Epithelial cell of proximal tubule (primary cell): Measurements from ENCODE around the gene ANXA4. TPM values are rescaled to one million over a fixed set of nuclear protein-coding genes. Genes with fewer than 3 reads are reported as not detected.
A peak's percentile ranks its signal among the peaks of the same experiment; 100 is the strongest.
"Not testable (repeated sequence)": the region's sequence is repeated elsewhere in the genome, so short reads cannot be mapped to it uniquely, and the experiment has no call there.

Experiments
- DNase-seq: peaks from one replicate; pipeline ENCODE4 v3.0.0-alpha.2; 2011; ENCODE audit warnings: low read depth
- H3K4me3 ChIP-seq: 2 replicates; pipeline ENCODE4 v1.5.1; 2011; ENCODE audit warnings: low read depth, mild to moderate bottlenecking, low read length
- CTCF ChIP-seq: conservative IDR thresholded peaks from 2 replicates; pipeline ENCODE4 v1.5.1; 2012; ENCODE audit warnings: low read depth, mild to moderate bottlenecking, low read length
- total RNA-seq: library from RNA; depleted of rRNA; stranded (reverse); fragments of >200 nt; gene quantifications from 2 replicates; pipeline ENCODE4 v1.2.3, GENCODE V29; 2015

ANXA4 gene
- total RNA-seq, 1 donor from 2014 or later = 61.2 TPM

DNA sequence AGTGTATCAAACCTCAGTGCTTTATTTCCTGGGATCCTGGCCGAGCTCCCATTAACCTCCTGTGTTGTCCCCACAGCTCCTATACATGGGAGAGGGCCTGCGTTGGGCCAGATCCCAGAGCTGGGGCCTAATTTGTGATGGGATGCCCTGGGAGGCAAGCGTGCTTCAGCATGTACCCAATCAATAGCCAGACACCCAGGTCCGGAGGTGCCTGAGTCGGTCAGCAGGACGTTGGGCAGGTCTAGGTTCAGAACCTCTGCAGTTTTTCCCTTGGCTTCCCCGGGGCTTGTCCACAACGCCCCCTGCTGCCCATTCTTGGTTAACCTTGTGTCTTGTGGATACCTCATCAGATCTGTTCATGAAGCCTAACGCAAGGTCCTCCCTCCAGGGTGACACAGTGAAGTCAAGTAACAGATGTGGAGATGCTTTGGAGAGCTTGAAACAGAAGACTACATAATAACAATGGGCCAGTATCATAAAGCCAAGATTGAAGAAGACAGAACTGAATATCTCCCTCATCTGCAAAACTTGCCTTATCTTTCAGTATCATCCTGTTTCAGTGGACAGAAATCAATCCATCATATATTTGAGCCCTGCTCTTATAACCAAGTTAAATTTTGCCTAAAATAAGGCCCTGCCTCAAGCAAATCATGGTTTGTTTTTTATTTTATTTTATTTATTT is 27.3 kb upstream of the ANXA4 start:
- H3K4me3 ChIP-seq, DNase-seq: not testable (repeated sequence)
- TF ChIP-seq CTCF = peak; percentile 81

- no peak overlapping the region for H3K4me3 ChIP-seq
- no peak for DNase-seq
- TF ChIP-seq CTCF = no peak
These were observed 26.0 kb upstream of the ANXA4 start for GRCh38 chr2:69715964-69716363.

GRCh38 chr2:69716555-69717120 is 25.3 kb upstream of the ANXA4 start:
- TF ChIP-seq CTCF = no peak
- no peak for DNase-seq
- no peak overlapping the region for H3K4me3 ChIP-seq

- no peak overlapping the region for H3K4me3 ChIP-seq
- DNase-seq = no peak
- TF ChIP-seq CTCF = no peak
These were observed 24.7 kb upstream of the ANXA4 start for GRCh38 chr2:69717186-69717585.

- no peak overlapping the region for H3K4me3 ChIP-seq
- no peak for DNase-seq
- TF ChIP-seq CTCF = no peak
These were observed 24.1 kb upstream of the ANXA4 start for GRCh38 chr2:69717861-69718273.

DNA sequence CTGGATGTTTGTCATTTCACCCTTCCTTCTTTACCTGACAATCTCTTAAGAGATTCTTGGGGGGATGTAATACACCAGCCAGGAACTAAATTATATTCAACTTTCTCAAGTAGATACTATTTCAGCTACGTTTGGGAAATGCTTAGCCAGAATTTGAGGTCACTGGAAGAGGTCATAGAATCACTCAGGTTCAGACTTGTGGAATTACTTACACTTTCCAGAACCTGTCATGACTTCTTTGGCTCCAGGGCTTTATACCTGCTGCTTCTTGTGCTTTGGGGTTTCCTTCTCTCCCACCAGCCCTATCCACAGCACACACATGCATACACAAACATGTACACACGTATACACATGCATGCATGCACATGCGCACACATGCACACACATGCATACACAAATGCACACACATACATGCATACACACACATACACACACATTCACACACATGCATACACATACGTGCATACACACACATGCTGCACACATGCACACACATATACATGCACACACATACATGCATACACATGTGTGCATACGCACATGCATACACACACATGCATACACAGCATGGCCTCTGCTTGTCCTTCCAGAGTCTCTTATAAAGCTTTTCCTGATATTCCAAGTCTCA is 23.5 kb upstream of the ANXA4 start:
- no peak overlapping the region for H3K4me3 ChIP-seq
- DNase-seq = no peak
- no peak for TF ChIP-seq CTCF

DNA sequence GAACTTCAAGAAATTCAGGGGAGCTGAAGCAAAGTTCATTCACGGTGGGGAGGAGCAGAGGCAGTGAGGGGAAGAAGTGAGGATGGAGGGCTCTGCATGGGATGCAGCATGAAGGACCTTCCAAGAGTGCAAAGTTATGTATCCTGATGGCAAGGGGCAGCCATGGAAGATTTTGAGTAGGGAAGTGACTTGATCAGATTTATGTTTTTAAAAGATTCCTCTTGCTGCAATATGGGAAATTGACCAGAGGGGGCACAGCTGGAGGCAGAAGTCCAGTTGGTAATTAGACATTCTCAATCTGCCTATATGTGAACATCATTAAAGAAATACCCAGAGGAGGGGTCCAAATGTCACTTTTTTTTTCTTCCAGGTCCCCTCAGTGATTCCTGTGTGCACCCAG is 21.5 kb upstream of the ANXA4 start:
- DNase-seq = no peak
- TF ChIP-seq CTCF = peak; percentile 48
- no peak overlapping the region for H3K4me3 ChIP-seq
